HUDEP-2 (cell line): ENCODE results near the gene LIMCH1.

ENCODE experiments used
- DNase-seq, 76 experiments: peaks; one replicate each; lab custom pipeline; 2025; ENCODE audit not compliant: unreplicated experiment in 76 of 76; lab: John Stamatoyannopoulos, UW

The LIMCH1 gene

GRCh38 chr4:41528512-41529205, 9.3 kb upstream of the LIMCH1 start:
- no peak for DNase-seq

DNA sequence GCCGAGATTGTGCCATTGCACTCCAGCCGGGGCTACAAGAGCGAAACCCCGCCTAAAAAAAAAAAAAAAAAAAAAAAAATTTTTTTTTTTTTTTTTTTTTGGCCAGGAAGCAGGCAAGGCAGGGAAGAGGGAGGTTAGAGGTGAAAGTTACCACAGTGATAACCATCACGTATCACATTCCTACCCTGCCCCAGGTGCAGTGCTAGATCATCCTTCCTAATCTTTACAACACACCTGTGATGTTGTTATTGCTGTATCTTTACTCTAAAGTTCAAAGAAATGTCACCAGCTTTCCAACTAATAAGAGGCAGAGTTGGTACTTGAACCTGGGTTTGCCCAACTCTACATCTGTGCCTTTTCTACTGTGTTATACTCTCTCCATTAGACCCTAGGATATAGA, 7.2 kb upstream of the LIMCH1 start:
- DNase-seq: no peak

DNA sequence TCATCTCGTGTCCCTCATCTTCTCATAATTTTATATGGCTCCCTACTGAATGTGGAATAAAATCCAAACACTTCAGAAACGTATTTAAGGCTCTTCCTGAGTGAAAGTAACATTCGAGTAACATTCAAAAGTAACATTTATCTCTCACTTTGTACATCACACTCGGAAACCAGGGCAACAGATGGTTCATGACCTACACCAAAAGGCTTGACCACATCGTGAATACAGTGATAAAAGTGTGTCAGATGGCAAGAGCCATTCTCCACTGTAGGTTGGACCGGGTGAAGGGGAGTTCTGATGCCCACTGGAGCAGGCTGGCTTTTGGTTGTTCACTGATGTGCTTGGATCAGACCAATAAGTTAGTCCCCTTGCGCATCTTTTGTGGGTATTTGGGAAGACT, 5.6 kb upstream of the LIMCH1 start:
- DNase-seq: no peak

DNA sequence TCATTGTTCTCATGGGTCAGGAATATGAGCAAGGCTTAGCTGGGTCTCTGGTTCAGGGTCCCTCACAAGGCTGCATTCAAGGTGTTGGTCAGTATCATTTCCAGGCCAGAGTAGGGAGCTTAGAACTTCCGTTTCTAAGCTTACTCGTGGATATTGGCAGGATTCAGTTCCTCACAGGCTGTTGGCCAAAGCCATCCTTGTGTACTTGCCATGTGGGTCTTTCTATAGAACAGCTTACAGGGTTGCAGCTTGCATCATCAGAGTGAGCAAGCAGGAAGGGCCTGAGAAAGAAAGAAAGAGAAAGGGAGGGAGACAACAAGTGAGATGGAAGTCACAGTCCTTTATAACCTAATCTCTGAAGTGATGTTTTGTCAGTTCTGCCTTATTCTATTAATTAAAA, 5.1 kb upstream of the LIMCH1 start:
- no peak for DNase-seq

DNA sequence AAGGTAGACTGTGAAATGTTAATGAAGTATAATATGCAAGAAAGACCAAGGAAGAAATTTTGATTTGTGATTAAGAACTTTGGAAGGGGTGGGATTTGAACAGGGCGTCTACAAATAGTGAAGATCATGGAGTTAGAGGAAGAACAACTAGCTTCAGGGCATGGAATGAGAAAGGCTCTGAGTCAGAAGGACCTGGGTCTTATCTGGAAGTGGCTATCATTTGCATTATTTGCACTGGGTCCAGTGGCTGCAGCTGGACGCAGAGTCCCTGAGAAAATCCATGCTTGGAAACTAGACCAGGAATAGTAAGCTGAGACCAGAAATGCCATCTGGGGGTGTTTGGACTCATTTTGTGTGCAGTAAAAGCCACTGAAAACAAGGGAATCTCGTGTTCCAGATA, 4.3 kb upstream of the LIMCH1 start:
- no peak for DNase-seq

DNA sequence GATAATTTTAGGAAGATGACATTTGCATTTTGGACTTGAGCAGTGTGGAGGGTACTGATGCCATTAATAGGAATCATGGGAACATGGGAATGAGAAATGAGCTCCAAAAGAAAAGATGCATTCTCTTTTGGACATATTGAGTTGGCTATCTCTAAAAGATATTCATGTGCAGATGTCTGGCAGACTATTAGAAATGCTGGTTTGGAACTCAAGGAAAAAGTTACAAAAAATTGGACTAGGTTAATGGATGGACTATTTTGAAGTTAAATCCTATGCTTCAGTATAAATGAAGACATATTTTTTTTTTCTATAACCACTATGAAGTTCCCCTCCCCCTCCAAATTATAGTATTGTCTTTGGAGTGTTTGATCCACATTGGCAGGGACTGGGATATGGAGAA, 3.6 kb upstream of the LIMCH1 start:
- no peak for DNase-seq

GRCh38 chr4:41535911-41536371, 2.0 kb upstream of the LIMCH1 start:
- DNase-seq: no peak

GRCh38 chr4:41537292-41537890, 566 bp upstream of the LIMCH1 start:
- no peak for DNase-seq

GRCh38 chr4:41538887-41539498, 1.0 kb downstream of the LIMCH1 start:
- no peak for DNase-seq

DNA sequence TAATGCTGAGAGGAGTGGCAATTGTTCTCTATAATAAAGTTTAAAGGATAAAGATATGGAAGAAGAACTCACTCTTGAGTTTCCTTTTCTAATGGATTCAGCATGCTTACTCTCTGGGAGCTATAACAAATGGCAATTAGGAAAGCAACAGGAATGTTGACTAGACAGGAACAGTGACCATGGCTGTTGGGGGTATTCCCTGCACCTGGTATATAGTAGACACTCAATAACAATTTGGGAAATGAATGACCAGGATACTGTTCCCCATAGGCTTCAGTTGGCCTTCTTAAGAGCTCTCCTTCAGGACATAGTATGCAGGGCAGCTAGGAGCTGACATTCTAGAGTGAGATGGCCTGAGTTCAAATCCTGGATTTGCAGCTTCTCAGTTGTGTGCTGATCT, 1.8 kb downstream of the LIMCH1 start:
- DNase-seq: no peak

GRCh38 chr4:41540687-41541086, 2.7 kb downstream of the LIMCH1 start:
- no peak for DNase-seq

DNA sequence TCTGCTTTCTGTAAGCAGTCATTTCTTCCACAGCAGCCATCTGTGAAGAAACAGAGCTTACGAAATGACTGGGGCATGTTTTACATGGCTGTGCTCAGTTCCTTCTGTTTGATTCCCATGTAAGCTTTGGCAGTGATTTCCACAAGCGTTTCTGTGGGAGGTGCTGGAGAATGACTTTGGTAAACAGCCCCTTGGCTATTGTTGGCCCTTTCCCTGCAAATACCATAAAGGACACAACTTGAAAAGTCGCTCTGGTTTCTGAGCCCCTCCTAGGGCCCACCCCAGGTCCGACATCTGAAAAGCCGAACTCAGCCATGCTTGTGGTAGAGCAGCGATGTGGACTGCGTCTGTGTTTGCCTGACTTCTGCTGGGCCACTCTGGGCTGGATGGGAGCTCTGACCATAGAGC, 3.7 kb downstream of the LIMCH1 start:
- DNase-seq: no peak

DNA sequence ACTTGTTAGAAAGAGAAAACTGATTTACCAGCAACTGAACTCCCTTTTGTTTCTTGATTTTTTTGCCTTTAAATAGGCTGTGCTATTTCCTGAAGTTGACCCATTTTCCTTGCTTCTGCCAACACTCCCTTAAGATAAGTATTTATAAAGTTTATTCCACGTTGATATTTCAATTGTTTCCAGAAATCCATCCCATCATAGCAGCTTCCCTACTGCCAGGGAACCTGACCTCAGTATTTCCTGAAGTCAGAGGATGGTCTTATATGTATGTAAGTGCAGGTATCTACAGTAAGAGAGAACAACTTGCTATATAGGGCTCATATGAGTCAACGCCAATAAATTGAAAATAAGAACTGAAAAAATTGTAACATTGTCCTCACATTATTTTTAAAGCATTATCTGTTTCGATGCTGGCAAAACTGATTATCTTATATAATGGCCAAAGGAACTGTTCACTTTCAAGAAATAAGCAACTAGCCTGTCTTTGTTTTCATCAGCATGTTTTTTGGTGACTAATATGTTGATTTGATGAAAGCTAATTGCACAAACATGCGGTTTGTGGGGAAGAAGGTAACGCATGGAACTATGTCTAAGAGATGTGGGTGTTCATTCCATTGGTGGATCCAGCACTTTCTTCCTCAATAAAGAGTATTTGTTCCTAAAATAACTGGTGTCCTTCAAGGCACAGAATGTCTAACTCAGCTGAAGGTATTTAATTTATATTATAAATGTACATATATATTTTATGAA, 4.7 kb downstream of the LIMCH1 start:
- no peak for DNase-seq

GRCh38 chr4:41545238-41545637, 7.3 kb downstream of the LIMCH1 start:
- DNase-seq: no peak

DNA sequence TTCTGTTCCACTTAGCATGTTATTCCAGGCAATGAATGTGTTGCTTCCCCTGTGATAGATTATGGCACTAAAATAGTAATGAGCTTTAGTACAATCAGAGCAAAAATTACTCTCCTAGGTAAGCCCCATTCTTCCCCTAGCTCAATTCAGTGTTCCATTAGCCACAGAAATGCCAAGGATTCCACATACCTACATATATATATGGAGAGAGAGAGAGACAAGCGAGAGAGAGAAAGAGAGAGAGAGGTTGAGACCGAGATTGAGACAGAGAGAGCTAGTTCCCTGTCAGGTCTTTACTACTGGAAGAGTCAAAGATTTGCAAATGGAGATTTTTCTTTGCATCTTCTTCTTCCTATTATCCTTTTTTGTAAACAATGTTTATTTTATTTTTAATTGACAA, 8.7 kb downstream of the LIMCH1 start:
- no peak for DNase-seq

- DNase-seq: no peak
These were observed 10.4 kb downstream of the LIMCH1 start for GRCh38 chr4:41548305-41548880.

- no peak for DNase-seq
These were observed 11.5 kb downstream of the LIMCH1 start for GRCh38 chr4:41549478-41549877.

GRCh38 chr4:41550308-41550707, 12.4 kb downstream of the LIMCH1 start:
- DNase-seq: no peak

GRCh38 chr4:41551536-41551935, 13.6 kb downstream of the LIMCH1 start:
- DNase-seq: no peak

DNA sequence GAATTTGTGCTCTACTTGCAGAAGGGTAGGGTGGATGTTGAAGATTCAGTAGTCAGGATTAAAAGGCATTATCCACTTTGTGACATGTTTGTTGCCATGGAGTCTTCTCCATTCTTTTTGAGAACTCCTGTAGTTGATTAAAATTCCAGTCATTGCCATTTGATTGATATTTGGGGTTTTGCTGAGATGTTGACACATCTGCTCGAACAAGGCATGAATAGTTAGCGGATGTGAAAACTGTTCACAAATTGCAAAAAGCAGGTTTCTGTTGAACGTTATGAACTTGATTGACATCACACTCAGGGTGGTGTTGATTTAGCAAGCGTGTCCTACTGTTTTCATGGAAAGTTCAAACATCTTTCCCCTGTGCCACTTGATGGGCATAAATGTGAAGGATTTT, 16.9 kb downstream of the LIMCH1 start:
- no peak for DNase-seq

GRCh38 chr4:41556526-41556925, 18.6 kb downstream of the LIMCH1 start:
- no peak for DNase-seq
